Measurements from ENCODE around the gene ANAPC13. TPM values are rescaled to one million over a fixed set of nuclear protein-coding genes. Genes with fewer than 3 reads are reported as not detected.

The ANAPC13 gene
- total and polyA plus RNA-seq, 2 of the 13 experiments (the other 11 are each of a cell fraction or from before 2014, with no cell fraction given), result 48.7 to 69.1 TPM

DNA sequence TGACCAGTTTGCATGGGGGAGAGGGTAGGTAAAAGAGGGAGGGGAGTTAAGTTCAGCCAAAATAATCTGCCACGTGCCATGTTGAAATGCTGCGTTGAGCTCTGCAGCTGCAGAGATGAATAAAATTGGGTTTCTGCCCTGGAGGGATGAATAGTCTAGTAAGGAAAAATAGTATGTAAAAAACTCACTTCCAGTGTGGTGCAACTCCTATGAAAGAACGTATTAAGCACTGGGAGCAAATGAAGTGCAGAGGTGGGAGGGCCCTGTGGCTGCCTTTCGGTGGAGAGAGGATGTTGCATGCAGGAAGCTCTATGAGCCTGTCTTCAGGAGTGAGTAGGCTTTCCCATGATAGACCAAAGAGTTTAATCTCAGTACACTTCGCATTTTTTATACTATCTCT is 8.7 kb upstream of the ANAPC13 start (continued):
- TF ChIP-seq, protein P1, sequence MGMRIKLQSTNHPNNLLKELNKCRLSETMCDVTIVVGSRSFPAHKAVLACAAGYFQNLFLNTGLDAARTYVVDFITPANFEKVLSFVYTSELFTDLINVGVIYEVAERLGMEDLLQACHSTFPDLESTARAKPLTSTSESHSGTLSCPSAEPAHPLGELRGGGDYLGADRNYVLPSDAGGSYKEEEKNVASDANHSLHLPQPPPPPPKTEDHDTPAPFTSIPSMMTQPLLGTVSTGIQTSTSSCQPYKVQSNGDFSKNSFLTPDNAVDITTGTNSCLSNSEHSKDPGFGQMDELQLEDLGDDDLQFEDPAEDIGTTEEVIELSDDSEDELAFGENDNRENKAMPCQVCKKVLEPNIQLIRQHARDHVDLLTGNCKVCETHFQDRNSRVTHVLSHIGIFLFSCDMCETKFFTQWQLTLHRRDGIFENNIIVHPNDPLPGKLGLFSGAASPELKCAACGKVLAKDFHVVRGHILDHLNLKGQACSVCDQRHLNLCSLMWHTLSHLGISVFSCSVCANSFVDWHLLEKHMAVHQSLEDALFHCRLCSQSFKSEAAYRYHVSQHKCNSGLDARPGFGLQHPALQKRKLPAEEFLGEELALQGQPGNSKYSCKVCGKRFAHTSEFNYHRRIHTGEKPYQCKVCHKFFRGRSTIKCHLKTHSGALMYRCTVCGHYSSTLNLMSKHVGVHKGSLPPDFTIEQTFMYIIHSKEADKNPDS (CRISPR knock-in tag; IDR thresholded peaks at IDR 0.05), result no peak
- TF ChIP-seq ZNF12 (CRISPR knock-in tag; IDR thresholded peaks at IDR 0.05) (no peak), HDAC6 (IDR thresholded peaks at IDR 0.05; ENCODE audit: low read depth, low read length) (no peak), ZC3H13 (CRISPR knock-in tag; IDR thresholded peaks at IDR 0.05) (no peak), DR1 (CRISPR knock-in tag; IDR thresholded peaks at IDR 0.05) (no peak), ZNF143 (CRISPR knock-in tag; IDR thresholded peaks at IDR 0.05) (no peak), CEBPB (IDR thresholded peaks at IDR 0.05; ENCODE audit: borderline replicate concordance, low read depth, low read length) (no peak), ZSCAN9 (CRISPR knock-in tag; IDR thresholded peaks at IDR 0.05; ENCODE audit: borderline replicate concordance) (no peak)

- peak overlapping the region in 2 of 3 experiments; percentile 86 to 88; a peak in 3 of 6 replicates for H3K4me3 ChIP-seq (replicated peaks in 1 of 3; ENCODE audit: insufficient read depth in 1 of 3, low read depth in 2 of 3, low read length in 3 of 3)
- ChIA-PET CTCF (ENCODE audit: low intra/inter-chr PET ratio, low total read pairs) (no interaction called here), POLR2A (no interaction called here)
- DNase-seq (ENCODE audit: low spot score) (no peak), ATAC-seq (no peak), FAIRE-seq (no peak)
- peaks cover 29% of the 10 kb centered on the region for H3K4me1 ChIP-seq (ENCODE audit: insufficient read depth, low read length)
- BruUV-seq (replicated peaks), result no TSS peak
- peak overlapping the region; percentile 86 for H3K4me2 ChIP-seq (ENCODE audit: low read depth, low read length)
- H3K27ac ChIP-seq (ENCODE audit: extremely low read length, insufficient read depth, low read length), result peak overlapping the region; percentile 95
- in situ Hi-C loops (cut with HindIII; ENCODE audit: extremely low pct_ligation_motif_present, low pct_unique_long_range_greater_than_20kb), result no loop called here
- peak overlapping the region; percentile 96 for H3K9ac ChIP-seq (ENCODE audit: insufficient read depth, low read depth, low read length)
- no peaks in the 10 kb centered on the region for H3K27me3 ChIP-seq (ENCODE audit: control insufficient read depth in 1 of 2, insufficient read depth in 2 of 2, low read length in 2 of 2)
- H3K79me2 ChIP-seq (ENCODE audit: insufficient read depth, low read length), result peaks cover 55% of the 10 kb centered on the region
- H2AFZ ChIP-seq (ENCODE audit: low read length), result no peak overlapping the region
- H4K20me1 ChIP-seq (ENCODE audit: insufficient read depth, low read length), result peaks cover 3% of the 10 kb centered on the region; the same call in 1 of the 2 replicates
- WGBS (ENCODE audit: low lambda C conversion rate), result 63% methylated on average over 5 of the region's 5 CpGs
- intact Hi-C loops (cut with micrococcal nuclease; ENCODE audit: unreplicated experiment), result no loop called here
- H3K36me3 ChIP-seq (replicated peaks in 1 of 2; ENCODE audit: control insufficient read depth in 1 of 2, insufficient read depth in 2 of 2, low read length in 2 of 2), result peaks cover 2 to 8% of the 10 kb centered on the region in 2 experiments; a peak in 2 of 5 replicates
- no peaks in the 10 kb centered on the region for H3K9me3 ChIP-seq (ENCODE audit: low read length)
- TF ChIP-seq ZNF780A (CRISPR knock-in tag; IDR thresholded peaks at IDR 0.05) (no peak), MYC (CRISPR knock-in tag; IDR thresholded peaks at IDR 0.05; ENCODE audit: borderline replicate concordance) (no peak), CBX2 (IDR thresholded peaks at IDR 0.05; ENCODE audit: low read depth, low read length) (no peak), CBX2 (CRISPR knock-in tag; IDR thresholded peaks at IDR 0.05; ENCODE audit: low read depth) (no peak), ZNF609 (CRISPR knock-in tag; IDR thresholded peaks at IDR 0.05; ENCODE audit: borderline replicate concordance) (no peak), ELF1 (CRISPR knock-in tag; IDR thresholded peaks at IDR 0.05) (no peak), NONO (IDR thresholded peaks at IDR 0.05) (no peak), NONO (CRISPR knock-in tag; conservative IDR thresholded peaks at IDR 0.05) (no peak), IKZF1 (IDR thresholded peaks at IDR 0.05) (no peak), POLR2AphosphoS5 (IDR thresholded peaks at IDR 0.05; ENCODE audit: low read depth, low read length) (no peak)
Observed at GRCh38 chr3:134487406-134487805, 1.6 kb upstream of the ANAPC13 start.

Measured in HepG2 (cell line).